ENCODE measurements around the gene ZNF350.

GRCh38 chr19:52022193-52022592, 35.6 kb upstream of the ZNF350 start:
- no peak for TF ChIP-seq CTCF (conservative IDR thresholded peaks at IDR 0.05 in 1 of 2, IDR thresholded peaks at IDR 0.05 in 1 of 2; ENCODE audit: extremely low read depth in 1 of 2, insufficient read depth in 1 of 2, low read depth in 1 of 2, low read length in 2 of 2)
- TF ChIP-seq EZH2 (IDR thresholded peaks at IDR 0.05; ENCODE audit: borderline replicate concordance, low read length), result no peak

All from mammary epithelial cell (primary cell).